HepG2 (cell line): ENCODE data around the gene PCDHGC5. TPM values are rescaled to one million over a fixed set of nuclear protein-coding genes. Genes with fewer than 3 reads are reported as not detected.

Experiments used
- ATAC-seq: fragments of 200-7000 bp; cut with Tn5 transposase; 3 replicates; pipeline ENCODE4 v1.9.1; 2020; ENCODE audit warnings: mild to moderate bottlenecking, moderate library complexity
- BruUV-seq: library from RNA; stranded (reverse); fragments of 400-500 nt; replicated peaks from 2 replicates; lab custom pipeline; 2021; lab: Mats Ljungman, UMichigan
- CTCF ChIA-PET: fragments of 300-600 bp; formaldehyde crosslinking; extraction: SDS; loops from one replicate; lab custom pipeline; 2021; ENCODE audit warnings: low total read pairs, inconsistent platforms, low intra/inter-chr PET ratio; lab: Yijun Ruan, JAX
- POLR2A ChIA-PET: fragments of 350-600 bp; sonication (Branson Sonifier 250); formaldehyde crosslinking; loops from one replicate; lab custom pipeline; 2020; ENCODE audit warnings: antibody characterized with exemption, inconsistent platforms; lab: Yijun Ruan, JAX
- DNase-seq: peaks from one replicate; pipeline ENCODE4 v3.0.0-alpha.2; 2015; ENCODE audit warnings: low spot score
- FAIRE-seq: peaks from 3 replicates; lab custom pipeline; 2011; peaks lifted over from hg19 to GRCh38; lab: Jason Lieb, UNC
- H2AFZ ChIP-seq: one replicate; pipeline ENCODE4 v1.6.1; 2011; ENCODE audit warnings: low read length, inconsistent platforms
- H3K27ac ChIP-seq: fragments of 300-600 bp; 3 replicates; pipeline ENCODE4 v1.8.0; 2011; ENCODE audit warnings: mixed run types, mild to moderate bottlenecking, mixed read lengths, low read length, inconsistent platforms; ENCODE audit not compliant: insufficient read depth; ENCODE audit errors: extremely low read length
- H3K27me3 ChIP-seq, 2 experiments: fragments of 200-600 bp in 1 of 2; 2 replicates in 1 of 2; 3 replicates in 1 of 2; pipeline versions ENCODE4 v1.6.0 to v1.8.0; 2011; ENCODE audit warnings: low read length in 2 of 2, mild to moderate bottlenecking in 2 of 2, moderate library complexity in 2 of 2, inconsistent platforms in 1 of 2; ENCODE audit not compliant: insufficient read depth in 2 of 2, control insufficient read depth in 1 of 2
- H3K36me3 ChIP-seq, 2 experiments: fragments of 200-600 bp in 1 of 2; replicated peaks in 1 of 2; 2 replicates in 1 of 2; 3 replicates in 1 of 2; pipeline versions ENCODE4 v1.5.1 to v1.8.0; 2011; ENCODE audit warnings: low read length in 2 of 2, inconsistent platforms in 1 of 2; ENCODE audit not compliant: insufficient read depth in 2 of 2, control insufficient read depth in 1 of 2
- H3K4me1 ChIP-seq: 2 replicates; pipeline ENCODE4 v1.5.1; 2012; ENCODE audit warnings: low read length, inconsistent platforms; ENCODE audit not compliant: insufficient read depth
- H3K4me2 ChIP-seq: 2 replicates; pipeline ENCODE4 v1.6.0; 2011; ENCODE audit warnings: low read depth, low read length, inconsistent platforms
- H3K4me3 ChIP-seq, 3 experiments: fragments of 200-600 bp in 1 of 3; sonication (generic), shearing (Covaris generic) in 1 of 3; replicated peaks in 1 of 3; 2 replicates each; pipeline ENCODE4 v1.5.1; 2011 to 2016; ENCODE audit warnings: low read length in 3 of 3, inconsistent platforms in 2 of 3, low read depth in 2 of 3, mild to moderate bottlenecking in 2 of 3, control low read depth in 1 of 3, mixed read lengths in 1 of 3; ENCODE audit not compliant: insufficient read depth in 1 of 3
- H3K79me2 ChIP-seq: one replicate; pipeline ENCODE4 v1.6.1; 2011; ENCODE audit warnings: low read length, inconsistent platforms; ENCODE audit not compliant: insufficient read depth
- H3K9ac ChIP-seq: 2 replicates; pipeline ENCODE4 v1.6.0; 2011; ENCODE audit warnings: mild to moderate bottlenecking, low read depth, low read length, inconsistent platforms; ENCODE audit not compliant: insufficient read depth
- H3K9me3 ChIP-seq: 2 replicates; pipeline ENCODE4 v1.5.1; 2012; ENCODE audit warnings: mild to moderate bottlenecking, low read length
- H4K20me1 ChIP-seq: 2 replicates; pipeline ENCODE4 v1.6.0; 2011; ENCODE audit warnings: inconsistent platforms, mild to moderate bottlenecking, low read length, moderate library complexity; ENCODE audit not compliant: insufficient read depth
- CBX5 ChIP-seq: sonication (generic); formaldehyde crosslinking; IDR thresholded peaks from 2 replicates; pipeline ENCODE4 v1.4.0; 2020; ENCODE audit warnings: missing genetic modification reagents, borderline replicate concordance
- DNMT1 ChIP-seq: sonication (generic); formaldehyde crosslinking; IDR thresholded peaks from 2 replicates; pipeline ENCODE4 v1.5.1; 2020; ENCODE audit warnings: mild to moderate bottlenecking, missing genetic modification reagents
- JUNB ChIP-seq: sonication (generic); formaldehyde crosslinking; IDR thresholded peaks from 2 replicates; pipeline ENCODE4 v1.8.0; 2022; ENCODE audit warnings: missing genetic modification reagents, mild to moderate bottlenecking, borderline replicate concordance
- NFATC3 ChIP-seq: sonication (generic); formaldehyde crosslinking; IDR thresholded peaks from 2 replicates; pipeline ENCODE4 v1.5.1; 2020; ENCODE audit warnings: mild to moderate bottlenecking, missing genetic modification reagents
- NR1H2 ChIP-seq: sonication (generic); formaldehyde crosslinking; IDR thresholded peaks from 2 replicates; pipeline ENCODE4 v1.8.1; 2022; ENCODE audit warnings: low read depth, missing genetic modification reagents, borderline replicate concordance
- PRDM10 ChIP-seq: sonication (generic); formaldehyde crosslinking; IDR thresholded peaks from 2 replicates; pipeline ENCODE4 v1.4.0; 2020; ENCODE audit warnings: low read depth, missing genetic modification reagents
- ZC3H13 ChIP-seq: sonication (generic); formaldehyde crosslinking; IDR thresholded peaks from 2 replicates; pipeline ENCODE4 v1.8.1; 2023; ENCODE audit warnings: mild to moderate bottlenecking, missing genetic modification reagents, moderate library complexity
- ZNF224 ChIP-seq: sonication (generic); formaldehyde crosslinking; IDR thresholded peaks from 2 replicates; pipeline ENCODE4 v1.5.0; 2020; ENCODE audit warnings: mild to moderate bottlenecking, missing genetic modification reagents
- ZNF331 ChIP-seq: sonication (generic); formaldehyde crosslinking; IDR thresholded peaks from 2 replicates; pipeline ENCODE4 v1.4.0; 2020; ENCODE audit warnings: missing genetic modification reagents
- ZNF672 ChIP-seq: sonication (generic); formaldehyde crosslinking; IDR thresholded peaks from 2 replicates; pipeline ENCODE4 v1.8.1; 2022; ENCODE audit warnings: missing genetic modification reagents
- WGBS: methylation state at CpG from one replicate; pipeline ENCODE4 v1.1.6; 2017; ENCODE audit warnings: low lambda C conversion rate; 5-methylcytosine and 5-hydroxymethylcytosine counted together
- in situ Hi-C: cut with HindIII; loops from 2 replicates; pipeline ENCODE4 v1.10.0; 2017; ENCODE audit warnings: low pct_unique_long_range_greater_than_20kb; ENCODE audit not compliant: extremely low pct_ligation_motif_present
- intact Hi-C: fragments of 100-400 bp; cut with micrococcal nuclease; formaldehyde crosslinking; loops from one replicate; pipeline ENCODE4 v1.10.0; 2022; ENCODE audit not compliant: unreplicated experiment
- polyA plus RNA-seq, 8 experiments: library from polyadenylated mRNA; depleted of rRNA in 3 of 8; stranded (reverse) in 7 of 8; unstranded in 1 of 8; fragments of >200 nt; fragmentation: Illumina TruSeq in 4 of 8; extraction: Trizol in 4 of 8; gene quantifications; 2 replicates each; pipeline versions ENCODE4 v1.2.1 to v1.2.3, GENCODE V29; 2011 to 2016; ENCODE audit warnings: low read depth in 4 of 8, missing spikeins in 1 of 8, mixed read lengths in 1 of 8; ENCODE audit not compliant: insufficient read depth in 1 of 8
- total RNA-seq, 5 experiments: library from RNA; depleted of rRNA; stranded (reverse); fragments of >200 nt; fragmentation: Illumina TruSeq; extraction: Trizol; gene quantifications; 2 replicates each; pipeline ENCODE4 v1.2.3, GENCODE V29; 2016; ENCODE audit warnings: low read depth in 1 of 5
- TF ChIP-seq, protein P1 (sequence below), 2 experiments: sonication (generic) in 1 of 2; formaldehyde crosslinking in 1 of 2; IDR thresholded peaks; 2 replicates each; pipeline versions ENCODE4 v1.4.0 to v1.6.1; 2016 to 2020; ENCODE audit warnings: borderline replicate concordance in 1 of 2, low read depth in 1 of 2, mild to moderate bottlenecking in 1 of 2, missing genetic modification reagents in 1 of 2

Gene PCDHGC5
- total and polyA plus RNA-seq, 2 of the 13 experiments (the other 11 are each of a cell fraction or from before 2014, with no cell fraction given): 0.03 TPM; not detected in 1

- no peak for TF ChIP-seq ZC3H13
Measured at GRCh38 chr5:141489841-141490240, 960 bp downstream of the PCDHGC5 start (continued).

DNA sequence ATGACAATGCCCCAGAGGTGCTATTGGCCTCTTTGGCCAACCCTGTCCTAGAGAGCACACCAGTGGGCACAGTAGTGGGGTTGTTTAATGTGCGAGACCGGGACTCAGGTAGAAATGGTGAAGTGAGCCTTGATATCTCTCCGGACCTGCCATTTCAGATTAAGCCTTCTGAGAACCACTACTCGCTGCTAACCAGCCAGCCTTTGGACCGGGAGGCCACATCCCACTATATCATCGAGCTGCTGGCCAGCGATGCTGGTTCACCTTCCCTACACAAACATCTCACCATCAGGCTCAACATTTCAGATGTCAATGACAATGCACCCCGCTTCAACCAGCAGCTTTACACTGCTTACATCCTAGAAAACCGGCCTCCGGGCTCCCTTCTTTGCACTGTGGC lies 1.4 kb downstream of the PCDHGC5 start:
- DNase-seq: no peak
- in situ Hi-C loops: no loop called here
- H3K4me1 ChIP-seq: no peaks in the 10 kb centered on the region
- ChIA-PET POLR2A (no interaction called here), CTCF (no interaction called here)
- H2AFZ ChIP-seq: no peak overlapping the region
- WGBS: 44% methylated on average over 7 of the region's 10 CpGs
- no peaks in the 10 kb centered on the region for H3K79me2 ChIP-seq
- no peak overlapping the region for H3K9ac ChIP-seq
- no peak overlapping the region for H3K4me3 ChIP-seq
- FAIRE-seq: no peak
- BruUV-seq: no TSS peak
- no peak overlapping the region for H3K27ac ChIP-seq
- no peaks in the 10 kb centered on the region for H4K20me1 ChIP-seq
- intact Hi-C loops: no loop called here
- ATAC-seq: no peak
- H3K9me3 ChIP-seq: no peaks in the 10 kb centered on the region
- H3K4me2 ChIP-seq: no peak overlapping the region
- TF ChIP-seq DNMT1 (CRISPR knock-in tag): no peak
- TF ChIP-seq, protein P1, sequence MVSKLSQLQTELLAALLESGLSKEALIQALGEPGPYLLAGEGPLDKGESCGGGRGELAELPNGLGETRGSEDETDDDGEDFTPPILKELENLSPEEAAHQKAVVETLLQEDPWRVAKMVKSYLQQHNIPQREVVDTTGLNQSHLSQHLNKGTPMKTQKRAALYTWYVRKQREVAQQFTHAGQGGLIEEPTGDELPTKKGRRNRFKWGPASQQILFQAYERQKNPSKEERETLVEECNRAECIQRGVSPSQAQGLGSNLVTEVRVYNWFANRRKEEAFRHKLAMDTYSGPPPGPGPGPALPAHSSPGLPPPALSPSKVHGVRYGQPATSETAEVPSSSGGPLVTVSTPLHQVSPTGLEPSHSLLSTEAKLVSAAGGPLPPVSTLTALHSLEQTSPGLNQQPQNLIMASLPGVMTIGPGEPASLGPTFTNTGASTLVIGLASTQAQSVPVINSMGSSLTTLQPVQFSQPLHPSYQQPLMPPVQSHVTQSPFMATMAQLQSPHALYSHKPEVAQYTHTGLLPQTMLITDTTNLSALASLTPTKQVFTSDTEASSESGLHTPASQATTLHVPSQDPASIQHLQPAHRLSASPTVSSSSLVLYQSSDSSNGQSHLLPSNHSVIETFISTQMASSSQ (IDR thresholded peaks at IDR 0.05; ENCODE audit: low read depth): no peak
- TF ChIP-seq, protein P1 (CRISPR knock-in tag; IDR thresholded peaks at IDR 0.05; ENCODE audit: borderline replicate concordance): no peak
- no peak for TF ChIP-seq JUNB (CRISPR knock-in tag)
- TF ChIP-seq ZNF224: no peak
- TF ChIP-seq PRDM10 (CRISPR knock-in tag): no peak
- TF ChIP-seq ZNF331 (CRISPR knock-in tag): no peak
- no peak for TF ChIP-seq NR1H2
- TF ChIP-seq NFATC3 (CRISPR knock-in tag): no peak
- no peak for TF ChIP-seq ZNF672 (CRISPR knock-in tag)
- TF ChIP-seq CBX5 (CRISPR knock-in tag): no peak
- H3K36me3 ChIP-seq: no peaks in the 10 kb centered on the region
- H3K27me3 ChIP-seq: peaks cover 2 to 37% of the 10 kb centered on the region in 2 experiments; a peak in 4 of 5 replicates
